HepG2 (cell line): ENCODE results near the gene PKLR. TPM values are rescaled to one million over a fixed set of nuclear protein-coding genes. Genes with fewer than 3 reads are reported as not detected.

Experiments
- ARID5B ChIP-seq: IDR thresholded peaks from 2 replicates; pipeline ENCODE4 v1.4.0; 2020; ENCODE audit warnings: mild to moderate bottlenecking, missing genetic modification reagents
- ATF7 ChIP-seq, 2 experiments: fragments of 450-650 bp in 1 of 2; sonication (generic) in 1 of 2; formaldehyde crosslinking in 1 of 2; IDR thresholded peaks; 2 replicates each; pipeline versions ENCODE4 v1.4.0 to v1.6.1; 2016 to 2020; ENCODE audit warnings: antibody characterized with exemption in 1 of 2, mild to moderate bottlenecking in 1 of 2, missing genetic modification reagents in 1 of 2
- ATM ChIP-seq: fragments of 450-650 bp; IDR thresholded peaks from 2 replicates; pipeline ENCODE4 v1.7.1; 2017; ENCODE audit warnings: mild to moderate bottlenecking, borderline replicate concordance
- BORCS8-MEF2B ChIP-seq: sonication (generic); formaldehyde crosslinking; IDR thresholded peaks from 2 replicates; pipeline ENCODE4 v1.8.0; 2022; ENCODE audit warnings: mild to moderate bottlenecking, missing genetic modification reagents
- CBX2 ChIP-seq, 2 experiments: fragments of 200-600 bp in 1 of 2; sonication (generic); formaldehyde crosslinking in 1 of 2; IDR thresholded peaks; 2 replicates each; pipeline versions ENCODE4 v1.7.0 to v1.8.1; 2018 to 2022; ENCODE audit warnings: low read depth in 2 of 2, low read length in 1 of 2, mild to moderate bottlenecking in 1 of 2, missing genetic modification reagents in 1 of 2
- DBP ChIP-seq: sonication (generic); formaldehyde crosslinking; IDR thresholded peaks from 2 replicates; pipeline ENCODE4 v1.4.0; 2020; ENCODE audit warnings: missing genetic modification reagents; ENCODE audit errors: not compliant biosample characterization
- GLMP ChIP-seq: sonication (generic); formaldehyde crosslinking; IDR thresholded peaks from 2 replicates; pipeline ENCODE4 v1.9.0; 2021; ENCODE audit warnings: missing genetic modification reagents, mild to moderate bottlenecking, borderline replicate concordance
- KAT7 ChIP-seq: IDR thresholded peaks from 2 replicates; pipeline ENCODE4 v1.6.1; 2018; ENCODE audit warnings: borderline replicate concordance, missing compliant biosample characterization
- MIER3 ChIP-seq: IDR thresholded peaks from 2 replicates; pipeline ENCODE4 v1.6.1; 2016; ENCODE audit warnings: missing compliant biosample characterization, borderline replicate concordance
- NFE2L1 ChIP-seq: sonication (generic); formaldehyde crosslinking; IDR thresholded peaks from 2 replicates; pipeline ENCODE4 v1.4.0; 2020; ENCODE audit warnings: missing genetic modification reagents, mild to moderate bottlenecking, borderline replicate concordance
- SIX4 ChIP-seq: sonication (generic); formaldehyde crosslinking; IDR thresholded peaks from 2 replicates; pipeline ENCODE4 v1.4.0; 2020; ENCODE audit warnings: missing genetic modification reagents
- SKIL ChIP-seq: sonication (generic); formaldehyde crosslinking; IDR thresholded peaks from 2 replicates; pipeline ENCODE4 v1.8.0; 2022; ENCODE audit warnings: missing genetic modification reagents, mild to moderate bottlenecking, moderate library complexity, borderline replicate concordance
- SRY ChIP-seq: sonication (generic); formaldehyde crosslinking; IDR thresholded peaks from 2 replicates; pipeline ENCODE4 v1.8.0; 2022; ENCODE audit warnings: mild to moderate bottlenecking, missing genetic modification reagents
- ZFX ChIP-seq: sonication (generic); formaldehyde crosslinking; IDR thresholded peaks from 2 replicates; pipeline ENCODE4 v1.4.0; 2020; ENCODE audit warnings: mild to moderate bottlenecking, low read depth, missing genetic modification reagents, moderate library complexity
- ZNF124 ChIP-seq: sonication (generic); formaldehyde crosslinking; IDR thresholded peaks from 2 replicates; pipeline ENCODE4 v1.4.0; 2020; ENCODE audit warnings: missing genetic modification reagents
- ZNF251 ChIP-seq: sonication (generic); formaldehyde crosslinking; IDR thresholded peaks from 2 replicates; pipeline ENCODE4 v1.9.0; 2021; ENCODE audit warnings: mild to moderate bottlenecking, missing genetic modification reagents
- ZNF615 ChIP-seq: sonication (generic); formaldehyde crosslinking; IDR thresholded peaks from 2 replicates; pipeline ENCODE4 v1.5.0; 2020; ENCODE audit warnings: mild to moderate bottlenecking, missing genetic modification reagents, borderline replicate concordance
- ZNF672 ChIP-seq: sonication (generic); formaldehyde crosslinking; IDR thresholded peaks from 2 replicates; pipeline ENCODE4 v1.8.1; 2022; ENCODE audit warnings: missing genetic modification reagents
- ZSCAN20 ChIP-seq: sonication (generic); formaldehyde crosslinking; IDR thresholded peaks from 2 replicates; pipeline ENCODE4 v1.4.0; 2020; ENCODE audit warnings: missing genetic modification reagents, mild to moderate bottlenecking, borderline replicate concordance
- polyA plus RNA-seq, 8 experiments: library from polyadenylated mRNA; depleted of rRNA in 3 of 8; stranded (reverse) in 7 of 8; unstranded in 1 of 8; fragments of >200 nt; fragmentation: Illumina TruSeq in 4 of 8; extraction: Trizol in 4 of 8; gene quantifications; 2 replicates each; pipeline versions ENCODE4 v1.2.1 to v1.2.3, GENCODE V29; 2011 to 2016; ENCODE audit warnings: low read depth in 4 of 8, missing spikeins in 1 of 8, mixed read lengths in 1 of 8; ENCODE audit not compliant: insufficient read depth in 1 of 8
- total RNA-seq, 5 experiments: library from RNA; depleted of rRNA; stranded (reverse); fragments of >200 nt; fragmentation: Illumina TruSeq; extraction: Trizol; gene quantifications; 2 replicates each; pipeline ENCODE4 v1.2.3, GENCODE V29; 2016; ENCODE audit warnings: low read depth in 1 of 5

The PKLR gene
- total and polyA plus RNA-seq, 2 of the 13 experiments (the other 11 are each of a cell fraction or from before 2014, with no cell fraction given): 10.3 to 29.3 TPM

GRCh38 chr1:155300553-155301329 lies 497 bp downstream of the PKLR start (continued):
- no peak for TF ChIP-seq ZNF672 (CRISPR knock-in tag)
- peak; percentile 86 for TF ChIP-seq ARID5B (CRISPR knock-in tag)
- peak; percentile 85 for TF ChIP-seq BORCS8-MEF2B (CRISPR knock-in tag)
- no peak for TF ChIP-seq GLMP (CRISPR knock-in tag)
- TF ChIP-seq ZNF124 (CRISPR knock-in tag): peak; percentile 71; the same call in 1 of the 2 replicates
- TF ChIP-seq DBP (CRISPR knock-in tag): no peak
- TF ChIP-seq KAT7 (CRISPR knock-in tag): 0 out of 2 replicates have a peak, but pooled peaks have one; percentile 68
- 0 out of 2 replicates have a peak, but pooled peaks have one; percentile 59 for TF ChIP-seq ZSCAN20 (CRISPR knock-in tag)
- no peak for TF ChIP-seq NFE2L1
- peak; percentile 60 for TF ChIP-seq SIX4 (CRISPR knock-in tag)
- peak; percentile 50; the same call in 1 of the 2 replicates for TF ChIP-seq SKIL
- TF ChIP-seq ZNF615 (CRISPR knock-in tag): no peak
- no peak for TF ChIP-seq ATM
- no peak for TF ChIP-seq ATF7 (IDR thresholded peaks at IDR 0.05)
- 0 out of 2 replicates have a peak, but pooled peaks have one; percentile 50 for TF ChIP-seq ATF7 (CRISPR knock-in tag; IDR thresholded peaks at IDR 0.05)
- no peak for TF ChIP-seq CBX2 (IDR thresholded peaks at IDR 0.05; ENCODE audit: low read depth, low read length)
- TF ChIP-seq CBX2 (CRISPR knock-in tag; IDR thresholded peaks at IDR 0.05; ENCODE audit: low read depth): no peak
- no peak; the same call in 1 of the 2 replicates for TF ChIP-seq ZNF251
- peak; percentile 73; the same call in 1 of the 2 replicates for TF ChIP-seq MIER3 (CRISPR knock-in tag)
- TF ChIP-seq SRY: peak; percentile 47; the same call in 1 of the 2 replicates
- TF ChIP-seq ZFX (CRISPR knock-in tag): peak; percentile 99
